Loucy (cell line): ENCODE data around the gene CDK18.

ENCODE experiments used
- H2AFZ ChIP-seq: fragments of 200-600 bp; sonication (generic); 2 replicates; pipeline ENCODE4 v1.6.0; 2016; ENCODE audit warnings: antibody characterized with exemption, mild to moderate bottlenecking, low read length, moderate library complexity
- H3F3A ChIP-seq: fragments of 200-600 bp; 2 replicates; pipeline ENCODE4 v1.6.0; 2016; ENCODE audit warnings: antibody characterized with exemption, low read depth, mild to moderate bottlenecking
- H3K27me3 ChIP-seq: fragments of 200-600 bp; sonication (generic); 2 replicates; pipeline ENCODE4 v1.6.1; 2014; ENCODE audit warnings: low read length, mild to moderate bottlenecking; ENCODE audit not compliant: insufficient read depth, poor library complexity, severe bottlenecking
- H3K36me3 ChIP-seq: fragments of 200-600 bp; sonication (generic); 2 replicates; pipeline ENCODE4 v1.6.1; 2016; ENCODE audit warnings: low read length; ENCODE audit not compliant: insufficient read depth
- H3K4me1 ChIP-seq: fragments of 200-600 bp; sonication (generic); 2 replicates; pipeline ENCODE4 v1.5.1; 2014; ENCODE audit warnings: low read length, mild to moderate bottlenecking; ENCODE audit not compliant: insufficient read depth, poor library complexity, severe bottlenecking
- H3K4me2 ChIP-seq: fragments of 200-600 bp; sonication (generic); 2 replicates; pipeline ENCODE4 v1.6.0; 2014; ENCODE audit warnings: antibody characterized with exemption, low read length, low read depth, mild to moderate bottlenecking; ENCODE audit not compliant: poor library complexity, severe bottlenecking
- H3K4me3 ChIP-seq: fragments of 200-600 bp; sonication (generic); 2 replicates; pipeline ENCODE4 v1.5.1; 2014; ENCODE audit warnings: low read length, mild to moderate bottlenecking, mixed read lengths; ENCODE audit not compliant: poor library complexity, severe bottlenecking
- H3K79me2 ChIP-seq: fragments of 200-600 bp; sonication (generic); 2 replicates; pipeline ENCODE4 v1.6.1; 2014; ENCODE audit warnings: low read length; ENCODE audit not compliant: insufficient read depth
- H3K9ac ChIP-seq: fragments of 200-600 bp; sonication (generic); 2 replicates; pipeline ENCODE4 v1.6.0; 2014; ENCODE audit warnings: mild to moderate bottlenecking, low read depth, low read length, moderate library complexity; ENCODE audit not compliant: poor library complexity, severe bottlenecking
- H3K9me2 ChIP-seq: fragments of 200-600 bp; sonication (generic); replicated peaks from 2 replicates; pipeline ENCODE4 v1.6.1; 2016; ENCODE audit warnings: low read depth, low read length, mixed read lengths
- H3K9me3 ChIP-seq: fragments of 200-600 bp; sonication (generic); 2 replicates; pipeline ENCODE4 v1.6.1; 2014; ENCODE audit warnings: mild to moderate bottlenecking, antibody characterized with exemption, low read length, low read depth; ENCODE audit not compliant: insufficient read depth
- H4K20me1 ChIP-seq: fragments of 200-600 bp; sonication (generic); 2 replicates; pipeline ENCODE4 v1.6.0; 2014; ENCODE audit warnings: antibody characterized with exemption, low read length, mild to moderate bottlenecking; ENCODE audit not compliant: insufficient read depth, poor library complexity, severe bottlenecking
- CTCF ChIP-seq: fragments of 200-600 bp; sonication (generic); conservative IDR thresholded peaks from 2 replicates; pipeline ENCODE4 v1.5.1; 2014; ENCODE audit warnings: mild to moderate bottlenecking, antibody characterized with exemption, low read length
- EZH2phosphoT487 ChIP-seq: fragments of 200-600 bp; IDR thresholded peaks from 2 replicates; pipeline ENCODE4 v1.6.1; 2018; ENCODE audit warnings: antibody characterized with exemption, mild to moderate bottlenecking, moderate library complexity, borderline replicate concordance

Gene CDK18

GRCh38 chr1:205465392-205465791, 39.1 kb upstream of the CDK18 start:
- H3K9me3 ChIP-seq = no peaks in the 10 kb centered on the region
- no peaks in the 10 kb centered on the region for H3K36me3 ChIP-seq
- no peak for TF ChIP-seq CTCF
- TF ChIP-seq EZH2phosphoT487 = no peak
- no peaks in the 10 kb centered on the region for H3K27me3 ChIP-seq
- H2AFZ ChIP-seq = no peak overlapping the region
- no peak overlapping the region for H3K9ac ChIP-seq
- H3F3A ChIP-seq = no peaks in the 10 kb centered on the region
- H3K4me1 ChIP-seq = no peaks in the 10 kb centered on the region
- no peaks in the 10 kb centered on the region for H3K9me2 ChIP-seq
- H3K4me2 ChIP-seq = no peak overlapping the region
- H3K79me2 ChIP-seq = no peaks in the 10 kb centered on the region
- H3K4me3 ChIP-seq = no peak overlapping the region
- no peaks in the 10 kb centered on the region for H4K20me1 ChIP-seq

GRCh38 chr1:205466595-205467220, 37.8 kb upstream of the CDK18 start:
- no peaks in the 10 kb centered on the region for H3K79me2 ChIP-seq
- H2AFZ ChIP-seq = no peak overlapping the region
- H3K36me3 ChIP-seq = no peaks in the 10 kb centered on the region
- H4K20me1 ChIP-seq = no peaks in the 10 kb centered on the region
- H3K4me1 ChIP-seq = no peaks in the 10 kb centered on the region
- H3K4me3 ChIP-seq = no peak overlapping the region
- H3K9me2 ChIP-seq = no peaks in the 10 kb centered on the region
- no peak overlapping the region for H3K9ac ChIP-seq
- no peak for TF ChIP-seq EZH2phosphoT487
- no peak for TF ChIP-seq CTCF
- H3F3A ChIP-seq = no peaks in the 10 kb centered on the region
- H3K9me3 ChIP-seq = no peaks in the 10 kb centered on the region
- H3K4me2 ChIP-seq = no peak overlapping the region
- H3K27me3 ChIP-seq = no peaks in the 10 kb centered on the region

DNA sequence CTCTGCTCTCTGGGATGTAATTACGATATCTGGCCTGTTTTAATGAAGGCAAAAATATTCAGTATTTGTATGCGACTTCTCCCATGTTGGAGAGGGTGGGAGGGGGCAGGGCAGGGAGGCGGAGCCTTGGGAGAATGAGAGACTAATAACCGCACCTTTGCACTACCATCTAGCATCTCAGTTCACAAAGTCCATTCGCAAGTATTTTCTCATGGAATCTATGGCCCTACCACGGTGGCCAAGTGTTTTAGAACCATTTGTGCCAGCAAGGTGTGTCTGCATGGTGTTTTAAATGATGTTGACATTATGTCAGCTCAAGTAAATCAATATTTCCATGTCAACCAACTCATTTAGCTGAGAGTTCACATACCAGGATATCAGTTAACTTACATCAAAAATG, 34.3 kb upstream of the CDK18 start:
- Histone ChIP-seq H3K4me1 (no peaks in the 10 kb centered on the region), H2AFZ (no peak overlapping the region), H3K9ac (no peak overlapping the region), H3K9me3 (peaks cover 5% of the 10 kb centered on the region), H4K20me1 (no peaks in the 10 kb centered on the region), H3F3A (no peaks in the 10 kb centered on the region), H3K79me2 (no peaks in the 10 kb centered on the region), H3K4me3 (no peak overlapping the region), H3K36me3 (no peaks in the 10 kb centered on the region), H3K27me3 (no peaks in the 10 kb centered on the region), H3K4me2 (no peak overlapping the region), H3K9me2 (no peaks in the 10 kb centered on the region)
- no peak for TF ChIP-seq EZH2phosphoT487
- TF ChIP-seq CTCF = no peak
